ENCODE measurements around the gene WDFY2.

Gene WDFY2

DNA sequence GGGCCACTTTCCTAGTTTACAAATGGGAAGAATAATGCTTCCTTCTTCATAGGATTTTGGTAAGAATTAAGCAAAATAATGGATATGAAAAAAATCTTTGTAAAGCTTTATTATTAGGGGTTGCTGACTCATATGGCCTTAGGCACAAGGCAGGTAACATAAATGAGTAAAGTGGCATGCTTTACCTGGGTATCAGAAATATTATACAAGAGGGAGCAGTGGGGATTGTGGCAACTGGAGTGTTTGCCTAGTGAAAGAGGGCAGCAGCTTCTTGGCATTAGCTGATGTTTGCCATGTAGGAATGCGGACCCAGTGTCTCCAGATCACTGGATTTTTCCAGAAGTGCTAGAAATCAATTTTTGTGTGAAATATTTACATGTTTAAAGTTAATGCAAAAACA is 19.5 kb downstream of the WDFY2 start:
- DNase-seq = no peak

DNA sequence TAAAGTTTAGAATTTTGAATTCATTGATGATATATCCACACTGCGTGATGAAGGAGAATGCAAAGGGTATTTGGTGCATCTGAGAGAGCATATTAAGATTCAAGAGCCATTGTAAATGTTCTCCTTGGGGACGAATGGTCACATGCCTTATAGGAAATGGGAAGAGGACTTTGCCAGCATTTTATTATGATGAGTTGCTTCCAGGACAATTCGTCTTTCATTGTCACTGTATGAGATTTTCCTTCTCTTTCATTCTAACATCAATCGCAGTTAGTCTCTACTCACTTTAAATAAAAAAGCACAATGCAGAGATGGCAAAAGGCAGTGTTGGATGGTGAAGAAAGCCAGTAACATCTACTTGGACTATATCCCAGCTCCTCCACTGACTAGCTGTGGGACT is 21.4 kb downstream of the WDFY2 start:
- DNase-seq = no peak

DNA sequence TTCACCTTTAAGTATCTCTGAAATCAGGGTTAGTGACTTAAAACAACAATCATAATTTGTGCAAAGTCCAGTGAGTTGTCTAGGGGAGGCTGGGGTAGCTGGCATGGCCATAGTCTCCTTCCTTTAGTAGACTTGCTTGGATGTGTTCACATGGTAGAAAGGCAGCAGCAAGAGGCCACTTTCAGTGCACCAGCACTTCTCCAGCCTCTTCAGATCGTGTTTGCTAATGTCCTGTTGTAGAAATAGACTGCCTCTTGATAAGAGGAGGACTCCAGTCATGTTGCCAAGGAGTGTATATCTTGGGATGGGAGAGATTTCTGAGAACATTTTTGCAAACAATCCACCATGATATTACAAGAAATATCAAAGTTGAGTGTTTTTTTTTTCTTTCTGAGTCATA is 22.9 kb downstream of the WDFY2 start:
- no peak for DNase-seq

DNA sequence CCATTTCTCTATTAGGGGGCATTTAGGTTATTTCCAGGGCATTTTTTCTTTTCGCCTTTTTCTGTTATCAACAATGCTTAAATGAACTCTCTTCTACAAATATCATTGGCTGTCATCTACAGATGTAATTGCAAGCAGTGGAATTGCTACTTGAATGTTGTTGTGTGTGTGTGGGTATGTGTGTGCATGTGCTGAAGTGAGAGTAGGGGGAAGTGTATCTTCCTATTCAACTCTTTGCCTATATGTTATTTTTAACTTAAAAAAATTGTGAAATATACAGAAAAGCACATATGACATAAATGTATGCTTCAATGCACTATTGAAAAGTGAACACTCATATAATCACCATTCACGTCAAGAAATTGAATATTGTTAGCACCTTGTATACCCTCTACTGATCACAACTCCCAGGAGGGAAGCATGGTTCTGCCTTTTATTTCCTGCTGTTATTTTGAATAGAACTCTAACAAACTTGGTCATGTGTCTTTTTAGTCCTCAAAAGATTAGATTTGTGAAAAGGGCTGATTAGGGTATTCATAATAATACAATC is 24.7 kb downstream of the WDFY2 start:
- no peak for DNase-seq

DNA sequence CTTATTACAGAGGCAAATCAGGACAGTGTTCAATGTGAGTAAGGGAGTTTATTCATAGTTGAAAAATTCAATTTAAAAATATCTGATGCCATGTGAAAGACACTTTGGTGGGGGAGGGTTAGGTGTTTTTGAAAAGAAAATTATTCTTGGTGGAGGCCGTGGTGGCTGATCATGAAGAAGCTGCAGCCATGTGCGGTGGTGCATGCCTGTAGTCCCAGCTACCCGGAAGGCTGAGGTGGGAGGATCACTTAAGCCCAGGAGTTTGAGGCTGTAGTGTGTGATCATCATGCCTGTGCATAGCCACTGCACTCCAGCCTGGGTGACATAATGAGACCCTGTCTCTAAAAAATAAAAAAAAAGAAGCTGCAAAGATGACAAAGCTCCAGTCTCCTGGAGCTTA is 28.6 kb downstream of the WDFY2 start:
- DNase-seq = no peak

DNA sequence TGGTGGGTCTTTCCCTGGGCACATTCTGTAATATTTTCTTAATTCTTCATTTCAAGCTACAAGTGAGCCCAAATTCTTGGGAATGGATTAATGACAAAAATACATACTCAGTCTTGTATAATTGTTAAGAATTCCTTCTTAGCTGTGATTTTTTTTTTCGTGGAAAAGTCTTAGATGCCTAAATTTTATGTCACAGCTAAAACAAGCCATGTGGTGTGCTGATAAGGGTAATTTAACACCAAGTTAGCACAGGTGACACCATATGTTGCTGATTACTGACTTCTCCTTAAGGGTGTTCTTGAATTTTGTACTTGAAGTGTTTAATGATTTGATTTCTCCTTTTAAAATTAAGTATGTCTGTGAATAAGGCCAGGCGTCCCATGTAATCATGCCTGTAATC is 29.3 kb downstream of the WDFY2 start:
- DNase-seq = no peak

DNA sequence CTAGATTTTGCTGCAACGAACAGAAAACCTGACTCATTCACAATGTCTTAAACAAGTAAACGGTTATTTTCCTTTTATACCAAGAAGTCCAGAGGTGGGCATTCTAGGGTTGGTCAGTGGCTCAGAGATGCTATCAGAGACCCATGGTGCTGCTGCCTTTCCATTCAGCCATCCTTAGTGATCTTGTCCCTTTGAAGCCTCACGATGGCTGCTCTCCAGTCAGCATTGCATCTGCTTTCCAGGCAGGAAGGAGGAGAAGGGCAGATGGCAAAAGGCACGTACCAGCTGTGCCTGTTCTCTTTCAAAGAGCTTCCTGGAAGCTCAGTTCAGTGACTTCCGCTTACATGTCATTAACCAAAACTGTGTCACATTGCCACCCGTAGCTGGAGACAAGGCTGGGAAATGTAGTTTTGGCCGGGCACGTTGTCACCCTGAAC is 30.1 kb downstream of the WDFY2 start:
- peak; percentile 52 for DNase-seq

DNA sequence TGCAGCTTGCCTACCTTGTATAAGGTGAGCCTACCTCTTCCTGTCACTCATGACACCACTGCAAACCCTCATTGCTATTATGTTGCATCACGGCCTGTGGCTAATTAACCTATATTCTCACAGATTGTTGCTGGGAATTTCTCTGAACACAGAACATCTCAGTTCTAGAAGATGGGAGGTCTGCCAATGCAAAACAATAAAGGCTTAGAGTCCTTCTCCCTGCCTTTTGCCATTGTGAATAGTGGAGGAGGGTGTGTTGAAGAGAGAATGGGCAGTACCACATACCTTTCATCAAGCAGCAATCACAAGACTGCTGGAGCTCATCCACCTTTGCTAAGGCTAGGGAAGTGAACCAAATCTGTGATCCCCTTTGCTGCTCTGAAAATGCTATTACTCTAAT is 34.4 kb downstream of the WDFY2 start:
- DNase-seq = no peak

DNA sequence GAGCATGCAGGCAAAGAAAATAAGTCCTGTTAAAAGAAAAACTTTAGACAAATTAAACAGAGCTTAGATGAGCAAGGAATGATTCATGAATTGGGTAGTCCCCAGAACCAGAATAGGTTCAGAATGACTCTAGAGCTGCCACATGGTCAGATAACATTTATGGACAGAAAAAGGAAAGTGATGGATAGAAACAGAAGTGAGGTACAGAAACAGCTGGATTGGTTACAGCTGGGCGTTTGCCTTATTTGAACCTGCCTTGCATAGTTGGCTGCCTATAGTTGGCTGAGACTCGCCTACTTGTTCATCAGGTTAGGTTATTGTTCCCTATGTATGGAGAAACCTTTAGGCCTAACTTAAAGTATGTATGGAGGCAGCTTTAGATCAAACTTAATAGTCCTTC is 35.4 kb downstream of the WDFY2 start:
- no peak for DNase-seq

DNA sequence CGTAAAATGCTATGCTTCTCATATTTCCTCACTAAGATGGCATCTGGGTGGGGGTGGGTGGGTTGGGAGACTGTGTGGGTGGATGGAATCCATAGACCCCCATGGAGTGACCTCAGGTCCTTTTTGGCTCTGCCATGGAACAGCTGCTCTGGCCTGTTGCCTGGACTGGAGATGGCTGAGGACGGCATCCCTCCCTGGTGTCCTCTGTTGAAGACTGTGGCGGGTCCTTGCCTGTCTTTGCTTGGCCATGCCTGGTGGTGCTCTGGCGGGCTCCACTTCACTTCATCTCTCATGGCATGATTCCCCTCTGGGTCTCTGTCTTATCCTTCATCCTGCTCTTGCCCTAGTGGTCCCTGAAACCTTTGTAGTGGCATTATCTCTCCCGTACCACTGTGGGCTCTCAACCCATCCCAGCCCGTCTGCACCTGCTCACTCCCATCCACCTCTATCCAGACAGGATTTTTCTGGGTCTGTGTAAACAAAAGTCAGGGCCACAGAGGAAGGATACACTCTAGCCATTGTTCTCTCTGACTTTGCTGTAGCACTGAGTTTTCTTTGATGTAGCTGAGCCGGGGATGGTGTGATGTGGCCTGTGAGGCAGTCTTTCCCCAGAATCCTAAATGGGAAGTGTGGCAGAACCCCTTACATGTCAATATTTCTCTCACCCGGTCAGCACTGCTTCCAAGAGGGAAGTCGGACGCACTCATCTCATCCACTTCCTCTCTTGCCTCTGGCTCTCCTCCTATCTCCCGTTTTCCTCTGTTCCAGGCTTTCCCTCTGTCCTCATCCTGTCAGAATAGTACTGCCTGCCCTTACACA is 36.1 kb downstream of the WDFY2 start:
- no peak for DNase-seq

DNA sequence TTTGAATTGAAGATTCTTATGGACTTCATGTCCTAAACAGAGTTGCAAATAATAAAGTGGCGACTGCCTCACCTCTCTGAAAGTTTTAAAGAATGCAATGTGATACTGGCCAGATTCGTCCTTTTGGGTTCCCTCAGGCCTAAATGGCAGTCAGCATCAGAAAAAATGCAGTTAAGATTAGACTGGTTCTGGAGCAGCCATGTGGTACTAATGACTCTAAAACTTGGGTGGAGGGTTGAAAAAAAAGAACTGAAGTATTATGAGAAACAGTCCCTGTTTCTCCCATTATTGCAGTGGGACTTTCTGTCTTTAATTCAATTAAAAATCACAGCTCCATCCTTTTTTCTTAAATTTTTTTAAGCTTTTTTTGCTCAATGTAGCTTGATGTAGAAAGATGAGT is 37.3 kb downstream of the WDFY2 start:
- no peak for DNase-seq

DNA sequence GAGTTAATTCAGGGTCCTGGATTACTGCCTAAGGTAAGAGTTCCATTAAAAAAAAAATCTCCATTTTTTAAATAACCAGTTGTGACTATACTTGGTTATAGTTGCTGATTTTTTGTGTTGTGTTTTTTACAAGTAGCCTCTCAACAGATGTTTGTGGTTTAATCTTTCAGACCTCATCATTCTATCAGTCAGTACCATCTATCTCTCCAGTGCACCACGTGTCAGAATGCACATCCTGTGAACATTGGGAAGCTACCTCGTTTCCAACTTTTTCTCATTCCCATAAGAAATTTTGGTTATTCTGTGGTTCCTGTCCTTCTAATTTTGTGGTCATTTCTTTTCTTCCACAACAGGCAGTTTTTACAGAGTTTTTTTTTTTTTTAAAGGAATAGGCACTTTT is 39.2 kb downstream of the WDFY2 start:
- DNase-seq = no peak

DNA sequence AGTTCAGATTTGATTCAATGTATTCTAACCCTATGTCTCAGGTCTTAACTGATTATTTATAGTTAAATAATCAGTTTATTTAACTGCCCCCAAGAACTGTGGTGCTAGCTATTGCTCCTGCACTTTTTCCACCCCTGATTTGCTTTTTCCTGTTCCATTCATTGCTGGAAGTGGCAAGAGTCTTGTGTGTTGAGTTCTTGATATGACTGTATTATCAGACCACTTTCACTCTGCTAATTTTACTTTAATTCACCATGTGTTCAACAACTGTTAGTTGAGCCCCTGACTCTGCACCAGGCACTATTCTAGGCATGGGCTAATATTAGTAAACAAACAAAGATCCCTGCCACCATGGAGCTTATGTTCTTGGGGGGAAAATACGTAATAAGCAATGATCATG is 39.9 kb downstream of the WDFY2 start:
- no peak for DNase-seq

DNA sequence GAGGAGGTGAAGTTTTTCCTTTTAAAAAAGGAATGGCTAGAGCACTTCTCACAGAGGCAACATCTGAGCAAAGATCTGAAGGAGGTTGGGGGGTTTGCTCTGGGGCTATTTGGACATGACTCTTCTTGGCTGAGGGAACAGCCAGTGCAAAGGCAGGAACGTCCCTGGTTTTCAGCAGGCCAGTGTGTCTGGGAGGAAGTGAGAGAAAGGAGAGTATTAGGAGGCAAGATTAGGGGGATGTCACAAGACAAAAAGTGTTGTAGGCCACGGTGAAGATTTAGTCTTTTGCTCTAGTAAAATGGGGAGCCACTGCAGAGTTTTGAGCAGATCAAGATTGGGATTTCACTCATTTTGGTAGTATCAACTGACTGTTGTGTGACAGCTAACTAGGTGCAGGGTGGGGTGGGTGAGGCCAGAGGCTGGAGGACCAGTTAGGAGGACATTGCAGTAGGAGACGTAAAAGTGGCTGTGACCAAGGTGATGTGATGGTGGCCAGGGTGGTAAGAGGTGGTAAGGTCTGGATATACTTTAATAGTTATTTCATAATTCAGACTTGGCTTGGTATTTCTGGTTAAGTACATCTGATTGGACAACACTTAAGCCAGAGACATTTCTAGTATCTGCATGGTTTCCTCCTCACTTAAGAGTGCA is 40.6 kb downstream of the WDFY2 start:
- DNase-seq = no peak

DNA sequence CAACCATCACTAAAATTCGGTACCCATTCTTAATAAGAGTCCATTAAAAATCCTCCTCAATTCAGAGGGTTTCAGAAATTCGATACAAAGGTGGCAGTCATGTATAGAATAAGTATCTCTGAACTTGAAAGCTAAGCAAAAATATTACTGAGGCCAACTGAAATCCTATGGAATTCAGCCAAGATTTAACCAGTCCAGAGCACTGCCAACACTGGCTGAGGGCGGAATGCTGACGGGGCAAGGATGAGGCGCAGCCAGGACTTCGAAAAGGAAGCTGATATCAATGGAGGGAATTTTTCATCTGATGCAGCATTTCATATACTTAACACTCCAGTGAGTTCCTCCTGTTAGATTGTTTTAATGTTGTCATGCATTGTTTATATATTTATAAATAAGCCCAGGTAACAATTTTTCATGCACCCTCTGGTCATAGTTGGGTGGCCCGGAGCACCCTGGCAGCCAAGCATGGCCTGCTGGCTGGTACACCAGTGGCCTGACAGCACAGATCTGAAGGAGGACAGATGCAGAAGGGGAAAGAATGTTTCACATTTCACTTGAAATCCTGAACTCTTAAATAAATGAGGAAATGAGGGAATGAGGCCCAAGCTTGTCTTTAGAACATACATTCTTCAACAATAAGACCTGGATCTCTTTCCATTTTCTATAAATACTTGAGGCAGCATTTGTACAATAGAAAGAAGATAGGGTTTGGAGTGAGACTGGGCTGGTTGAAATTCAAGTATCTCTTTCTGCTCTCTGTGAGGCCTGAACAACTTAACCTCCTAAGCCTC is 41.5 kb downstream of the WDFY2 start:
- DNase-seq = no peak

DNA sequence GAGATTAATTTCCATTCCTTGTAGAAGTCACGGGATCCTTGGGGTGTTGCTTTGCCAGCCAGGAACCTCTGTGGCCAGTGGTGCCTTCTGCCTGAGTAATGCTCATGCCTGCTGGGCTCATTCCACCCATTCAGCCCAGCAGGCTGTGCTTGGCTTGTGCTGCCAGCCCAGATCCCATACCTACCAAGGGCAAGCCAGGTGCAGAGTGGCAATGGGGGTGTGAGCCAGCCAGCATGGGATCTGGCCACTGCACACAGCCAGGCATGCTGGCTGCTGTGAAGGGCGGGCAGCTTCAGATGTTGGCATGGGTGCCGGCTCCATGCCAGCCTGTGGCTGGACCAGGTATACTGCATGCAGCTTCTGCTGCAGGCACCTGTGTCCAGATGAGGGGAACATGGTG is 42.5 kb downstream of the WDFY2 start:
- DNase-seq = no peak

DNA sequence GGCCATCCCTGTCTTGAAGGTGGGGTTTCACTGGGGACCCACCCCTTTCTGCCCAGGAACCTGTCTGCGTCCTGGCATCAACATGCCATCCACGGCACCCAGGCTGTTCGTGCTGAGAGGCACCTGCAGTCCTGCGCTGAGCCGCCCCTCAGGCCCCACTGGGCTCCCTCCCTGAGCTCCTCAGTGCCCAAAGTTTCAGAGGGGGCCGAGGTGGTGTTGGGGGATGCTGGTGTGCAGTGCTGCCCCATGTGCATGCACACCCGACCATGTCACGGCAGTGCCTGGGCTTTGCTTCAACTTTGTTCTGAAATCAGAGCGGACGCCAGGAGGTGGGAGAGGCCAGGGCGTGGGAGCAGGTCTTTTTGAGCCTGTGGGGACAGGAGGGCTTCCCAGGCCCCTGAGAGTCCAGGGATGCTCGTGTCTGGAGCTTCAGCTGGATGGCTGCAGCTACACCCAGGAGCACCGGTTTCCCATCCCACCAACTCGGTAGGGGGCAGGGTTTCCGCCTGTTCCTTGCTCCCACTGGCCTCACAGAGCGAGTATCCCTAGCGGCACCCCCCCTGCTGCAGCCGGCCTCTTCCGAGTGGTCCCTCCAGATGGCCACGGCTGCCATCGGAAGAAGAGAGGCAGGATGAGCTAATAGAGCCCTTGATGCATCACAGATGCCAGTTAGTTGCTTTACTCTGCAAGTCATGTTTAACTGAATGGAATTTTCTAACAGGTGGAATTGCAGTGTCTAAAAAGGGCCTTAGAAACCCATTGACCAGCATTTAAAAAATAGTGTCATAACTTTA is 44.0 kb downstream of the WDFY2 start:
- DNase-seq = no peak

DNA sequence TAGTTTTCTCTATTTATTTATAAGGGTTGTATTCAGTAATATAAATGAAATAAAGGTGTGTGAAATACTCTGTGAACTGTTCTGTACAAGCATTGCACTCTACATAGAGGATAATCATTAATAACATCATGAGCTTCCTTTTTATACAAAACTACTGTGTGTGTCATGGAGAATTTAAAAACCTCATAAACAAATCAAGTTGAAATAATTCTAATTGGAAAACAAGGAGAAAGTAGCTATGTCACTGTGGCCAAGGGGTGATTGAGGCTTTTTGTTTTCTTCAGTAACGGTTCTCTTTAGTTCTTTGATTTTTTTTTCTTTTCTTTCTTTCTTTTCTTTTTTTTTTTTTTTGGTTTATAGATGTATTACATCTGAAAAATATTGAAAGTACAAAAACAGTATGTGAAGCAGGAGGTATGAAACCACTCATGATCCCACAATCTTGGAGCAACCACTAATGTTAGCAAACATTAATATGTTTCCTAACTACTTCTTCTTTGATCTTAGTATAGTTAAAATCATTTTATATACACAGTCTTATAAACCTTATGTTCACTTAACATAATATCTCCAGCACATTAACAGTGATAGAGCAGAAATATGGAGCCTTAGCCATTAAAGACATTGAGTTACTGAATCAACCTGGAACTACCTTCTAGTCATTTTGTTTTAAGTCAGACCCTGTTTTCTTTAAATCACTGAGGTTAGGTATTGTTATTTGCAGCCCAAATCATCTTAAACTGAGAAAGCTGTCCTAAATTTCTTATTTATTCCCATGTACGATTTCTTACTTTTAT is 45.4 kb downstream of the WDFY2 start:
- DNase-seq = no peak

DNA sequence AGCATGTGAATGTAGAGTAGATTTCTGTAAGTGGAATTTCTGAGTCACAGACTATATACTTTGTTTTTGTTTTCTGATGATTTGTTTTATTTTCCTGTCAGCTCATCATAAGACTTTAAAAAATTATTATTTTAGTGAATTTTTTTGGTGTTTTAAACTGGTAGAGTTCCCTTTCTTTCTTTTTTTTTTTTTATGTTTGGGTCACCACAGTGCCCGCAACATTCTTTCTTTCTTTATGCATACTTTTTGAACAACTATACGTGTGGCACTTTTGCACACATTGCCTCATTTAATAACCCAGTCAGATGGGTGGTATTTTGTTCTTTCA is 46.0 kb downstream of the WDFY2 start:
- DNase-seq = no peak

DNA sequence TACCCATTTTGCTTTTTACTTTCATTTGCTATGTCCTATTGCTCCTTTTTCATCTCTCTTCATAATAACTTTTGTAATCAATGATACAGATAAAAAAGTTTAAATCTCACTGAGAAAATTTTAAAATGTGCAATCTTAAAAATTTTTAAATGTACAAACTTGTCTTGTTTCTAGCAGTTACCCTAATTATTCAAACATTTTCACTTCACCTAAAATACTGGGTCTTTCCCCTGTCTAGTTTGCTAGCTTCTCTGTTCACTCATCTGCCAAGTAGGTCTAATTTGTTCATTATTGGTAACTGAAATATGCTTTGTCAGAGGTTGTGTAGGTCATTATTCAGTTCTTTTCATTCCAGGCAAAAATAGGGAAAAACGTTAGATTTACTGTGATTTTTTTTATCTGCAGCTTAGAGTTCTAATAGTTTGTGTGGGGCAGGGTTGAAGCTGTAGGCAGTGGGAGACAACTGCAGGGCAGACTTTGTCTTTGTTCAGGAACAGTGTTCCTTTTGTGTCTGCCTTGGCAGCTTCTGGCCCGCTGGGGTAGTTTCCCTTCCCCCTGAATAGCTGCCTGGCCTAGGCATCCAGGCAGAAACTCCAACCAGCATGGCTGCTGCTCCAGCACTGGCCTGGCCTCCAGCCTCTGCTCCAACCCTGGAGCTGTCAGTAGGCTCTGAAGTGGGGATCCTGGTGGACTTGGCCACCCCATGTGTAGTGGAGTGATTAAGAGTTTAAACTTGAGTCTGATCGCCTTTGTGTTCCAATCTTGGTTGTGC is 48.5 kb downstream of the WDFY2 start:
- DNase-seq = peak; percentile 85
